ENCODE data around the gene SLC22A12.

Gene SLC22A12

DNA sequence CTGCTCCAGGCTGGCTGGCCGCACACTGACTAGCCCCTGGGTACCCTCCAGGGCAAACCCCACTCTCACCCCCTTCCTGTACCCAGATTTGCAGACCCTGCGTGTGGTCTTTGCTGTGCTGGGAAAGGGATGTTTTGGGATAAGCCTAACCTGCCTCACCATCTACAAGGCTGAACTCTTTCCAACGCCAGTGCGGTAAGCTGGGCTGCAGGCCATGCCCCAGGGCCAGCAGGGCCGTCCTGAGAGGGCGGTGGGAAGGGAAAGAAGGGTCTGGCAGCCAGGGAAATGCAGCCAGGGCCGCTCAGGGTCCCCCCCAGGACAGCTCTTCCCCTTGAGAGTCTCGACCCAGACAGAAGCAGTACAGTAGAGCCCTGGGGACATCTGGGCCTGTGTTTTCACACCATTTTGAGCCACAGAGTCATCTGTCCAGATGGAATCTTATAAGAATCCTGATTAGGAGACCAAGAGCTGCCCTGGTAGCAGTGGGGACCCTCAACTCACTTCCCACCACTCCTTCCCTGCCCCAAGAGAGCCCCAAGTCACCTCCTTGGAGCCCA lies 22.4 kb upstream of the SLC22A12 start:
- Mint-ChIP-seq H3K36me3 (no peaks in the 10 kb centered on the region), H3K4me1 (no peaks in the 10 kb centered on the region), H3K27ac (no peak overlapping the region), H3K4me3 (no peak overlapping the region), H3K9me3 (no peaks in the 10 kb centered on the region)
- ATAC-seq (no peak), DNase-seq (ENCODE audit: low spot score in 2 of 2) (no peak)

DNA sequence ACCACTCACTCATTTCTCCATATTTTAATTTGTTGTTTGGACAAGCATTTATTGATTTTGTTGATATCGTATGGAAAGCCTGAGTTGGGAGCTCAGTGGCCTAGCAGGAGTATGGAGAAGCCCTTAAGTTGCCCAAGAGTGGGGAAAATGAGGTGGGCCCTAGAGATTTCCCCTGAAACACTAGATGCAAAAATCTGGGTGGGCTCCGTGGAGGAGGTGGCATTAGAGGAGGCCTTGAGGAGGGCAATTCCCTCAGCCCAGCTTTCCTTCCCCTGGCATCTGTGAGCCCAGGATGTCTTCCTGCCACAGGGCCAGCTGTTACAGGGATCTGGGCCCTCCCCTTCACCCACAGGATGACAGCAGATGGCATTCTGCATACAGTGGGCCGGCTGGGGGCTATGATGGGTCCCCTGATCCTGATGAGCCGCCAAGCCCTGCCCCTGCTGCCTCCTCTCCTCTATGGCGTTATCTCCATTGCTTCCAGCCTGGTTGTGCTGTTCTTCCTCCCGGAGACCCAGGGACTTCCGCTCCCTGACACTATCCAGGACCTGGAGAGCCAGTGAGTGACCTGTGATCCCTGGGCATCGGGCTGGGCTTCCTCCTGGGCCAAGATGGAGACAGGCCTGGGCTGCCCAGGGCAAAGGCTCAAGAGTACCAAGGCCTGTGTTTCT lies 21.6 kb upstream of the SLC22A12 start:
- Mint-ChIP-seq H3K4me3 (no peak overlapping the region), H3K36me3 (no peaks in the 10 kb centered on the region), H3K9me3 (no peaks in the 10 kb centered on the region), H3K4me1 (no peaks in the 10 kb centered on the region), H3K27ac (no peak overlapping the region)
- DNase-seq (ENCODE audit: low spot score in 2 of 2) = no peak
- ATAC-seq = no peak

DNA sequence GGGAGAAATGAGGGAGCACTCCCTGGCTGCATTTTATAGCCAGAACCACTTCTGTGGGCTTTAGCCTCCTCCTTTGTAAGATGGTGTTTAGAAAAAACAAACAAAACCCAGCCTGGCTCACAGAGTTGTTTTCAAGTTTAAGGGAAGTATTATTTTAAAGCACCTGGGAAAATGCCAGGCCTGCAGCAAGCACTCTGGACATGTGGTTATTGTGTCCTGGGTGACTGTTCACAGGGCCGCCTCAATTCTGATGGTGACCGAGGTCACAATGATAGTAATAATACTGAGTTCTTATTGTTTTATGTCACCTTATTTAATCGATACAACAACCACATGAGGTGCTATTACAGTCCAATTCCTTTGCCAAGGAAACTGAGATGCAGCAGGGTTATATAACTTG lies 20.7 kb upstream of the SLC22A12 start:
- Mint-ChIP-seq H3K9me3 (no peaks in the 10 kb centered on the region), H3K36me3 (no peaks in the 10 kb centered on the region), H3K4me3 (no peak overlapping the region), H3K4me1 (no peaks in the 10 kb centered on the region), H3K27ac (no peak overlapping the region)
- DNase-seq (ENCODE audit: low spot score in 2 of 2) = no peak
- no peak for ATAC-seq

DNA sequence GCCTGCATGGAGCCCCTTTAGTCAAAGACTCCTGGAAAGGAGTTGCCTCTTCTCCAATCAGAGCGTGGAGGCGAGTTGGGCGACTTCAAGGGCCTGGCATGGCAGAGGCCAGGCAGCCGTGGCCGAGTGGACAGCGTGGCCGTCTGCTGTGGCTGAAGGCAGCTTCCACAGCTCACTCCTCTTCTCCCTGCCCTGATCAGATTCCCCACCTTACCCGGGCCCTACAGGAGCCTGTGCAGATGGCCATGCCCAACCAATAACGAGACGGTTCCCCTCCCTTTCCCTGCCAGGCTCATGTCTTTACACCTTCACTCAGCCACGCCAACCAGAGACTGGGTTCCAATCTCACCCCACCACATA lies 20.0 kb upstream of the SLC22A12 start:
- H3K9me3 Mint-ChIP-seq = no peaks in the 10 kb centered on the region
- H3K36me3 Mint-ChIP-seq = no peaks in the 10 kb centered on the region
- no peak for DNase-seq (ENCODE audit: low spot score in 2 of 2)
- H3K4me1 Mint-ChIP-seq = no peaks in the 10 kb centered on the region
- no peak overlapping the region for H3K4me3 Mint-ChIP-seq
- no peak for ATAC-seq
- no peak overlapping the region for H3K27ac Mint-ChIP-seq

DNA sequence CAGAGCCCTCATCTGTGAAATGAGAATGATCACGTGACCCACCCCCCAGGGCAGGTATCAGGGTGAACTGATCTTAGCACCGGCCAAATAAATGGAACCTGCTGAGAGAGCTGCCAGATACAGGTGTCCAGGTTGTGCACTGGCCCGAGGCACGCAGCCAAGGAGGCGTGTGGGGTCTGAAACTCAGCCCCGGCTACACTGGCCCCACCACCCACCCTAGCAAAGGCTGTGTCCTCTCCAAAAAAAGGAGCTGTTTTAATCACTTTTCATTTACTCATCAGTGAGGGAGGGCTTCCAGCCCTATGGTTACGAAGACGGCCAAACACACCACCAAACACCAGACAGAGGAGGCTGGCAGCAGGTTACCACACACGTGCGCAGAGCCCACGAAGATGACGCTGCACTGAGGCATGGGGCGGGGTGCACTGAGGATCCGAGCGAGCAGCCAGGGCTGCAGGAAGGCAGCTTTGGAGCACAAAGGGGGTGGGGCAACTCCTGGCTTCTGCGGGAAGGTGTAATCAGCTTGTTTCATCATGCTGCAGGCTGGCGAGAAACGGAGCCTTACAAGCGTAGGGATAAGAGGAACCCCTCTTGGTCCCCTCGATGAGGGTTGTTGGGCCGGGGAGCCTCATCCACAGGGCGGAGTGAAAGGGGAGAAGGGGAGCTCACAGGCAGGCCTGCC lies 19.5 kb upstream of the SLC22A12 start:
- DNase-seq (ENCODE audit: low spot score in 2 of 2) (no peak), ATAC-seq (no peak)
- H3K36me3 Mint-ChIP-seq = no peaks in the 10 kb centered on the region
- no peak overlapping the region for H3K4me3 Mint-ChIP-seq
- H3K4me1 Mint-ChIP-seq = no peaks in the 10 kb centered on the region
- no peaks in the 10 kb centered on the region for H3K9me3 Mint-ChIP-seq
- H3K27ac Mint-ChIP-seq = no peak overlapping the region

DNA sequence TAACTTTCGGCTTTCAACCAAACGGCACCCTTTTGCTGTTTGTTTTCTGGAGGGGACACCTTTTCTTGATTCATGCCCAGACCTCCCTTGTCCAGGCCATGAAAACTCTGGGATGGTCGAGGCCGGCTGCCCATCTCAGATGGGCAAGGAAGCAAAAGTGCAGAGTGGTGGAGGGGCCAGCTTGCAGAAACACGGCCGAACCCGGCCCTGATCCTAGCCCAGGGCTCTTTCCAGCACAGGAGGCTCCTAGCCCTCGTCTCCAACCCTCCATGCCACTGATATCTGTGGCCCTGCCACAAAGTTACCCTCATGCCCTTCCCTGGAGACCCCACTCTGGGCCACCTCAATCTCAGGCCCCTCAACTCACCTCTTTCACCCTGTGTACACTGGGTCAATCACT lies 18.9 kb upstream of the SLC22A12 start:
- no peak overlapping the region for H3K27ac Mint-ChIP-seq
- DNase-seq (ENCODE audit: low spot score in 2 of 2) = no peak
- no peaks in the 10 kb centered on the region for H3K36me3 Mint-ChIP-seq
- no peaks in the 10 kb centered on the region for H3K4me1 Mint-ChIP-seq
- no peak for ATAC-seq
- H3K4me3 Mint-ChIP-seq = no peak overlapping the region
- H3K9me3 Mint-ChIP-seq = no peaks in the 10 kb centered on the region

DNA sequence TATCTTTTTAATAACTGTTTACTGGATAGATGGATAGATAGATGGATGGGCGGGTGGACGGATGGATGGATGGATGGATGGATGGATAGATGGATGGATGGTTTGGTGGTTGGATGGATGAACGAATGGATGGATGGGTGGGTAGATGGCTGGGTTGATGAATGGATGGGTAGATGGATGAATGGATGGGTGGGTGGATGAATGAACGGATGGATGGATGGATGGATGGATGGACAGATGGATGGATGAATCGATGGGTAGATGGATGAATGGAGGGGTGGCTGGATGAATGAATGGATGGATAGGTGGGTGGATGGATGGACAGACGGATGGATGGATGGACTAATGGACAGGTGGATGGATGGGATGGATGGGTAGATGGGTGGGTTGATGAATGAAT lies 13.8 kb upstream of the SLC22A12 start:
- Mint-ChIP-seq H3K27ac (no peak overlapping the region), H3K9me3 (no peaks in the 10 kb centered on the region), H3K4me3 (no peak overlapping the region), H3K36me3 (no peaks in the 10 kb centered on the region), H3K4me1 (no peaks in the 10 kb centered on the region)
- ATAC-seq (no peak), DNase-seq (ENCODE audit: low spot score in 2 of 2) (no peak)

DNA sequence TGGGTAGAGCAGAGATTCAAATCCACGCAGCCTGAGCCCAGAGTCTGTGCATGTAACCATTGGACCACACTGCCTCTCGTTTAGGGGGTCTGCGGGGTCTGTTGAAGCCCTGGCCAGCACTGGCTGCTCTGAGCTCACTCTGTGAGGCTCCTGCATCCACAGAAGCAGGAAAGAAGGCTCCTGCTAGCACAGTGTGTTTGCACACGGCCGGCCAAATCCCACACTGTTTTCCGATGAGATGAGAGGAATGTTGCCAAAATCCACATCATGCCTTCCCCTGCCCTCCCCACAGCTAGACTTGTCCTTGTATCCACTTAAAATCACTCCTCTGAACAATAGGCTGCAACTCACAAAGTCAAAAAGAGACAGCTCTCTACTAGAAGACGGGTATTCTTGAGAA lies 10.6 kb upstream of the SLC22A12 start:
- Mint-ChIP-seq H3K4me1 (no peaks in the 10 kb centered on the region), H3K27ac (no peak overlapping the region), H3K36me3 (no peaks in the 10 kb centered on the region), H3K4me3 (no peak overlapping the region), H3K9me3 (no peaks in the 10 kb centered on the region)
- no peak for ATAC-seq
- DNase-seq (ENCODE audit: low spot score in 2 of 2) = no peak

DNA sequence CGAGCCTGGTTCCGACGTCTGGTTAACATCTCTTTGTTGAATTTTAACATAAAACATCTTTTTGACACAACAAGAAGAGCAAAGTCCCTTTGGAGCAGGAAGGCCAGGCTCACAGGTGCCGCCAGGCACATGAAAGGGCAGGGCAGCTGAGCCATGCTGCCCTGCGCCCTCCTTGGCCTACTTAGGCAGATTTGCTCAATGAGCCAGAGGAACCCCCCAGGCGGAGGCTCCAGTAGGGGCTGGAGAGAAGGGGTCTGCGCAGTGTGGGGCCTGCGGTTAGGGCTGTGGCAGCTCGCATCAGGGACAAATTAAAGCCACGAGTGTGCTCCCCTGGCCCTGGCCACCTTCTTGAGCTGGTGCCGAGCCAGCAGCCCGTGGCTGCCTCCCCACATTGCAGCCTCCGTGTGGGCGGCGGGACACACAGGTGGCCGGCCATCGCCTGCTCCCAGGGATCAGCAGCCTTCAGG lies 9.9 kb upstream of the SLC22A12 start:
- no peaks in the 10 kb centered on the region for H3K36me3 Mint-ChIP-seq
- no peak overlapping the region for H3K27ac Mint-ChIP-seq
- no peak for ATAC-seq
- H3K4me1 Mint-ChIP-seq = no peaks in the 10 kb centered on the region
- H3K4me3 Mint-ChIP-seq = no peak overlapping the region
- no peak for DNase-seq (ENCODE audit: low spot score in 2 of 2)
- no peaks in the 10 kb centered on the region for H3K9me3 Mint-ChIP-seq

DNA sequence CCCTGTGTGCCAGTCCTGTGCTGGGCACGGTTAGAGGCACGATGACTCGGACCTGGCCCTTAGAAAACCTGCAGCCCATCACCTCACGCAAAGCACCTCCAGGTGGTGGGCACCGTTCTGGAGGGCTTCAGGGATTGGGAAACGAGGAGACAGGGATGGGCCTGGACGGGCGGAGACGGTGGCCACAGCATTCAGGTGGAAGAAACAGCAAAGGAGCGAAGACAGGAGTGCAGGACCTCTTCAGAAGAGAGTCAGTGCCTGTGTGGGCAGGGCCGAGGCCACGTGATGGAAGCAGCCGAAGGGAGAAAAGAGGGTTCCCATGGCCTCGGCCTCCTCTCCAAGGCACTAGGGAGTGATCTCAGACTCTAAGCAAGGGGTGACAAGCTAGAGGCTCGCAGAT lies 8.1 kb upstream of the SLC22A12 start:
- ATAC-seq = no peak
- Mint-ChIP-seq H3K4me1 (no peaks in the 10 kb centered on the region), H3K36me3 (no peaks in the 10 kb centered on the region), H3K27ac (no peak overlapping the region), H3K4me3 (no peak overlapping the region), H3K9me3 (peaks cover 2% of the 10 kb centered on the region)
- no peak for DNase-seq (ENCODE audit: low spot score in 2 of 2)

DNA sequence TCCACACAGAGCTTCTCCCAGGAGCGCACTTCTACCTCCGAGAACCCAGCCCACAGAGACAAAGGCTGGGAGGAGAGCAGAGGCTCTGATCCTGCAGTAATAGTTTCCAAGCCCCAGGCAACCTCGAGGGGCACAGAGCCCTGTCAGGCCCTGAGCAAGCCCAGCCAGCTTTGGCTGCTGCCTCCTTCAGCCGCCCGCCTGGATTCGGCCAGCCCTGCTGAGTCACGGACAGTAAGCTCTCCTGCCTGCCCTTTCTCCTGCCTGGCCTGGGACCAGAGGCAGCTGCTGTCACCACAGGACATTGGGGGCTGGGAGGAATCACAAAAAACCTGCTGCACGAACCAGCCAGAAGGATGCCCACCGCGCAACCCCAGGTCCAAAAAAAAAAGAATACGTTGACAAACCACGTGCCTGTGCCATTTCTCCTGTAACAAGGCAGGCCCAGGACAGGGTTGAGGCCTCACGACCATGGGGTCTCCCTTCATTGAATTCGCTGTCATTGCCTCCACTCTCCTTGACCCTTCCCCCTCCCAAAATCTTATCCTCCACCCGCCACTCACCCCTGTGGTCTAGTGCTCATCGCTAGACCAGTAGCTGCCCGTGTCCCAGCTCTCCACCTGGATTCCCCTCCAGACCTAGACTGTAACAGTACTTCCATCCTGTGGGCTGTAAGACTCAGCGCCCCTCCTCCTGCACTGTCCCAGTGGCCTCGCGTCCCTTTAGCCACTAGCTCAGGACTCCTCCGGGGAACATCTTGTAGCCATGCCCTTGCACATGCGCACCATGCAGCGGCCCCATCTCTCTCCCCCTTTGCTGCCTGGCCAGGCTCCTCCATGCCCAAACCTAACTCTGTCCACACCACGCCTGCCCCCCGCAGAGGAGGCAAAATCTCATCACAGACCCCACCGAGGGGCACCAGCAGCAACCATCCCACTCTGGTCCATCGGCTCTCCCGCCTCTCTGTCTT lies 7.4 kb upstream of the SLC22A12 start:
- H3K27ac Mint-ChIP-seq = no peak overlapping the region
- H3K9me3 Mint-ChIP-seq = peaks cover 8% of the 10 kb centered on the region
- H3K4me3 Mint-ChIP-seq = no peak overlapping the region
- no peak for DNase-seq (ENCODE audit: low spot score in 2 of 2)
- no peak for ATAC-seq
- no peaks in the 10 kb centered on the region for H3K36me3 Mint-ChIP-seq
- H3K4me1 Mint-ChIP-seq = no peaks in the 10 kb centered on the region

DNA sequence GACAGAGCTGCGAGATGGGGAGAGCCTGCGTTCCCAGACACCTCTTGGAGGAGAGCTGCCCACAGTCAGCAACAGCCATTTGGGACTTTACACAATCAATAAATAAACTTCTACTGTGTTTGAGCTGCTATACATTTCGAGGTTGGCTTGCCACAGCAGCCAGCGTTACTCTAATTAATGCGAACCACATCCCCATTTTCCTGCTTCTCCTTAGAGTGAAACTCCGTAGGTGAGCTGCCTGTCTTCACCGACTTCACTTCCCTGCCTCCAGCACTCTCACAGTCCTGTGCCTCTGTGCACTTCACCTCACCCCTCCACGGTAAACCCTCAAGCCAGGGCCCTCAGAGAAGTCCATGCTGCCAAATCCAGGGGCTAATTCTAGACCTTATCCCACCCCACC lies 5.9 kb upstream of the SLC22A12 start:
- Mint-ChIP-seq H3K27ac (no peak overlapping the region), H3K4me3 (no peak overlapping the region), H3K4me1 (no peaks in the 10 kb centered on the region), H3K36me3 (no peaks in the 10 kb centered on the region), H3K9me3 (peaks cover 8% of the 10 kb centered on the region)
- ATAC-seq = no peak
- DNase-seq (ENCODE audit: low spot score in 2 of 2) = no peak

DNA sequence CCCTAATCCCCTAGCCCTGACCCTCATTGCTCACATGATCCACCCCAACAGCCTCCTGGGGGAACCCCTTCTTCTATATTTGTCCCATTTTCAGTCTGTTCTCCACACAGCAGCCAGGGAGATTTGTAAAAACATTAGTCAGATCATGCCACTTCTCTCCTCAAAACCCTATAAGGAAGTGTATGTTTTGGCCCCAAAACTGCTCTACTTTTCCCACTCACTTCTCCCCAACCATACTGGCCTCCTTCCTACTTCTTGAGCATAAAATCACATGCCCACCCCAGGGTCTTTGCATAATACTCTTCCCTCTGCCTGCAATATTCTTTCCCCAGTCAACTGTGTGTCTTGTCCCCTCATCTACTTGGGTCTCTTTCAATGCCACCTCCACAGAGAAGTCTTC lies 4.7 kb upstream of the SLC22A12 start:
- no peak for ATAC-seq
- Mint-ChIP-seq H3K4me3 (no peak overlapping the region), H3K4me1 (no peaks in the 10 kb centered on the region), H3K36me3 (no peaks in the 10 kb centered on the region), H3K9me3 (peaks cover 8% of the 10 kb centered on the region), H3K27ac (no peak overlapping the region)
- DNase-seq (ENCODE audit: low spot score in 2 of 2) = no peak

DNA sequence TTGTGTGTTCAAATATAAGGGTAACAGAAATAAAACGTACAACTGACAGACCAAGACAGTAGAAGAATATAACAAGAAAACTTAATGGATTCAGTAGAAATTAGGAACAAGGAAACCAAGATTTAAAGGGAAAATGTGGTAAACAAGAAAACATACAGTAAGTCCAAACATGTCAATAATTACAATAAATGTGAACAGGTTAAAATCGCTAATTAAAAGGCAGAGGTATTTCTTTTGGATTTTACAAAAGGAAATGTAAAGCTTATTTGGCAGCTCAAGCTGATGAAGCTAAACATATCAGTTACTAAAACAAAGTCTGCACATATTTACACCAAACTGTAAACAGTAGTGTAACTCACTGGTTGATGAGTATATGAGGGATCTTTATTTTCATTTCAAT lies 2.3 kb upstream of the SLC22A12 start:
- no peak overlapping the region for H3K27ac Mint-ChIP-seq
- H3K4me3 Mint-ChIP-seq = no peak overlapping the region
- peaks cover 8% of the 10 kb centered on the region for H3K9me3 Mint-ChIP-seq
- H3K36me3 Mint-ChIP-seq = no peaks in the 10 kb centered on the region
- DNase-seq (ENCODE audit: low spot score in 2 of 2) = no peak
- no peaks in the 10 kb centered on the region for H3K4me1 Mint-ChIP-seq
- ATAC-seq = no peak

Data from stimulated activated effector memory CD8-positive, alpha-beta T cell treated with anti-CD3 and anti-CD28 coated beads, Interleukin-12 subunit alpha, Interleukin-12 subunit beta, amount 100 ng/mL, for 72 hours (primary cell).